HG03558 (cell line): Measurements from ENCODE around the gene TNNI2.

Experiments used
- ATAC-seq: cut with Tn5 transposase; IDR thresholded peaks from one replicate; pipeline ENCODE4 v1.9.1; 2021; ENCODE audit warnings: moderate number of reproducible peaks; ENCODE audit not compliant: unreplicated experiment; ENCODE audit errors: extremely low read depth

The TNNI2 gene

GRCh38 chr11:1820463-1821325 lies 18.1 kb upstream of the TNNI2 start:
- no peak for ATAC-seq

GRCh38 chr11:1821562-1821961 lies 17.2 kb upstream of the TNNI2 start:
- ATAC-seq: no peak

- no peak for ATAC-seq
Measured at GRCh38 chr11:1822648-1823375, 16.0 kb upstream of the TNNI2 start.

GRCh38 chr11:1823376-1824220 lies 15.2 kb upstream of the TNNI2 start:
- no peak for ATAC-seq

GRCh38 chr11:1824221-1825038 lies 14.4 kb upstream of the TNNI2 start:
- ATAC-seq: no peak

GRCh38 chr11:1825039-1825740 lies 13.6 kb upstream of the TNNI2 start:
- ATAC-seq: no peak

GRCh38 chr11:1825785-1826451 lies 12.9 kb upstream of the TNNI2 start:
- ATAC-seq: no peak

GRCh38 chr11:1826552-1827094 lies 12.2 kb upstream of the TNNI2 start:
- no peak for ATAC-seq

GRCh38 chr11:1827095-1827813 lies 11.5 kb upstream of the TNNI2 start:
- no peak for ATAC-seq

GRCh38 chr11:1827931-1828330 lies 10.8 kb upstream of the TNNI2 start:
- no peak for ATAC-seq

GRCh38 chr11:1828542-1828941 lies 10.2 kb upstream of the TNNI2 start:
- ATAC-seq: no peak

- no peak for ATAC-seq
Measured at GRCh38 chr11:1829039-1829820, 9.6 kb upstream of the TNNI2 start.

- ATAC-seq: no peak
Measured at GRCh38 chr11:1830004-1830321, 8.8 kb upstream of the TNNI2 start.

- ATAC-seq: no peak
Measured at GRCh38 chr11:1830322-1831223, 8.2 kb upstream of the TNNI2 start.

GRCh38 chr11:1831338-1832210 lies 7.2 kb upstream of the TNNI2 start:
- no peak for ATAC-seq
